Calu3 (cell line): Measurements from ENCODE around the gene ZSCAN1. TPM values are rescaled to one million over a fixed set of nuclear protein-coding genes. Genes with fewer than 3 reads are reported as not detected.

Experiments
- BruUV-seq: library from RNA; stranded (reverse); fragments of 400-500 nt; replicated peaks from 2 replicates; lab custom pipeline; 2021; lab: Mats Ljungman, UMichigan
- CTCF ChIA-PET: fragments of 300-600 bp; sonication (Branson Sonifier 250); formaldehyde crosslinking; loops from one replicate; lab custom pipeline; 2022; ENCODE audit warnings: antibody characterized with exemption; lab: Charles Lee
- DNase-seq: peaks from one replicate; pipeline ENCODE4 v3.0.0; 2022
- H3K27ac Mint-ChIP-seq: one replicate; pipeline ENCODE4 v1.8.0; 2022; ENCODE audit warnings: mixed read lengths; ENCODE audit not compliant: unreplicated experiment
- H3K27me3 Mint-ChIP-seq: one replicate; pipeline ENCODE4 v1.8.0; 2022; ENCODE audit warnings: mixed read lengths; ENCODE audit not compliant: unreplicated experiment
- H3K36me3 Mint-ChIP-seq: one replicate; pipeline ENCODE4 v1.8.0; 2022; ENCODE audit warnings: mild to moderate bottlenecking, moderate library complexity, mixed read lengths; ENCODE audit not compliant: insufficient read depth, unreplicated experiment
- H3K4me1 Mint-ChIP-seq: one replicate; pipeline ENCODE4 v1.8.0; 2022; ENCODE audit warnings: mild to moderate bottlenecking, low read depth, mixed read lengths; ENCODE audit not compliant: unreplicated experiment
- H3K4me3 Mint-ChIP-seq: one replicate; pipeline ENCODE4 v1.8.0; 2022; ENCODE audit warnings: mild to moderate bottlenecking, low read depth, moderate library complexity, mixed read lengths; ENCODE audit not compliant: unreplicated experiment
- H3K9me3 Mint-ChIP-seq: one replicate; pipeline ENCODE4 v1.8.0; 2022; ENCODE audit warnings: low read depth, mixed read lengths; ENCODE audit not compliant: unreplicated experiment
- intact Hi-C: fragments of 100-400 bp; cut with micrococcal nuclease; formaldehyde crosslinking; loops from one replicate; pipeline ENCODE4 v1.10.0; 2022; ENCODE audit not compliant: unreplicated experiment
- total RNA-seq: library from RNA; stranded (reverse); gene quantifications from 2 replicates; pipeline ENCODE4 v1.2.3, GENCODE V29; 2022
- TF ChIP-seq, protein P1 (sequence below): fragments of 200-600 bp; IDR thresholded peaks from one replicate; pipeline ENCODE4 v1.8.0; 2022; ENCODE audit warnings: antibody characterized with exemption; ENCODE audit not compliant: unreplicated experiment

The ZSCAN1 gene
- total RNA-seq, 1 experiment from 2014 or later = not detected

DNA sequence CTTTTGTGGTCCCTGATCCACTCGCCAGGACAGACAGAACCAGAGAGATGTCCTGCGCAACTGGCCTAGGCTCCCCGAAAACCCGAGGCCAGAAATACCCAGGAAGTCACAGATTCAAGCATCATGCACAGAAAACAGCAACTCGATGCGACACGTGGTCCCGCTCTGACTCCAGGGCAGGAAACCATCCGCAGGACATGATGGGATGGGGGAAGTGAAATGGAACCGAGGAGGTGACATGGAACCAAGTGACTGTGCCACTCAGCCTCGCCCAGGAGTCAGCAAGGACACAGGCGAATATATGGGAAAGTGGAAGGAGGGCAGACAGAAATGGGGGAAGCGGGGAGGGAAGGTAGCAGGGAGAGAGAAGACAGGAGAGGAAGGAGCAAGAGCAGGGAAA is 63.1 kb downstream of the ZSCAN1 start:
- Mint-ChIP-seq H3K27me3 (no peaks in the 10 kb centered on the region), H3K9me3 (peaks cover 15% of the 10 kb centered on the region), H3K4me3 (peak overlapping the region; percentile 79), H3K36me3 (peaks cover 36% of the 10 kb centered on the region), H3K27ac (no peak overlapping the region), H3K4me1 (peaks cover 11% of the 10 kb centered on the region)
- intact Hi-C loops = no loop called here
- BruUV-seq = TSS peak; percentile 27
- TF ChIP-seq, protein P1, sequence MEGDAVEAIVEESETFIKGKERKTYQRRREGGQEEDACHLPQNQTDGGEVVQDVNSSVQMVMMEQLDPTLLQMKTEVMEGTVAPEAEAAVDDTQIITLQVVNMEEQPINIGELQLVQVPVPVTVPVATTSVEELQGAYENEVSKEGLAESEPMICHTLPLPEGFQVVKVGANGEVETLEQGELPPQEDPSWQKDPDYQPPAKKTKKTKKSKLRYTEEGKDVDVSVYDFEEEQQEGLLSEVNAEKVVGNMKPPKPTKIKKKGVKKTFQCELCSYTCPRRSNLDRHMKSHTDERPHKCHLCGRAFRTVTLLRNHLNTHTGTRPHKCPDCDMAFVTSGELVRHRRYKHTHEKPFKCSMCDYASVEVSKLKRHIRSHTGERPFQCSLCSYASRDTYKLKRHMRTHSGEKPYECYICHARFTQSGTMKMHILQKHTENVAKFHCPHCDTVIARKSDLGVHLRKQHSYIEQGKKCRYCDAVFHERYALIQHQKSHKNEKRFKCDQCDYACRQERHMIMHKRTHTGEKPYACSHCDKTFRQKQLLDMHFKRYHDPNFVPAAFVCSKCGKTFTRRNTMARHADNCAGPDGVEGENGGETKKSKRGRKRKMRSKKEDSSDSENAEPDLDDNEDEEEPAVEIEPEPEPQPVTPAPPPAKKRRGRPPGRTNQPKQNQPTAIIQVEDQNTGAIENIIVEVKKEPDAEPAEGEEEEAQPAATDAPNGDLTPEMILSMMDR = no peak
- CTCF ChIA-PET = no interaction called here
- no peak for DNase-seq

DNA sequence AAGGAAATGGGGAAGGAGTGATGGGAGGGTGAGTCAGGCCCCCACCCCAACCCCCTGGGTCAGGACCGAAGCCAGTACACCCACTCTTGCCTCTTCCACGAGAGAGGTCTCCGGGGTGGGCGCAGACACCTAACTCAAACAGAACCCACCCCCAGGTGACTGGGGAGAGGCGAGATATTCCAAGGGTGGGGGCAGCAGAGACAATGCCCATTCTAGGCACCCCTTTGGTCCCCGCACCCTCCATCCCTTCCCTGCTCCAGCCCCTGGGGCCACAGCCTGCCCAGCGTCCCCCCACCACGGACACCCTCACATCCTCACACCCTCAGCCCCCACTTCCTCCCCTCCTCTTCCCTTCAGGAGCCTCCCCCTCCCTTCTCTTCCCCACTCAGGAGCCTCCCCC is 63.5 kb downstream of the ZSCAN1 start:
- TF ChIP-seq, protein P1 = no peak
- intact Hi-C loops = no loop called here
- H3K27ac Mint-ChIP-seq = no peak overlapping the region

DNA sequence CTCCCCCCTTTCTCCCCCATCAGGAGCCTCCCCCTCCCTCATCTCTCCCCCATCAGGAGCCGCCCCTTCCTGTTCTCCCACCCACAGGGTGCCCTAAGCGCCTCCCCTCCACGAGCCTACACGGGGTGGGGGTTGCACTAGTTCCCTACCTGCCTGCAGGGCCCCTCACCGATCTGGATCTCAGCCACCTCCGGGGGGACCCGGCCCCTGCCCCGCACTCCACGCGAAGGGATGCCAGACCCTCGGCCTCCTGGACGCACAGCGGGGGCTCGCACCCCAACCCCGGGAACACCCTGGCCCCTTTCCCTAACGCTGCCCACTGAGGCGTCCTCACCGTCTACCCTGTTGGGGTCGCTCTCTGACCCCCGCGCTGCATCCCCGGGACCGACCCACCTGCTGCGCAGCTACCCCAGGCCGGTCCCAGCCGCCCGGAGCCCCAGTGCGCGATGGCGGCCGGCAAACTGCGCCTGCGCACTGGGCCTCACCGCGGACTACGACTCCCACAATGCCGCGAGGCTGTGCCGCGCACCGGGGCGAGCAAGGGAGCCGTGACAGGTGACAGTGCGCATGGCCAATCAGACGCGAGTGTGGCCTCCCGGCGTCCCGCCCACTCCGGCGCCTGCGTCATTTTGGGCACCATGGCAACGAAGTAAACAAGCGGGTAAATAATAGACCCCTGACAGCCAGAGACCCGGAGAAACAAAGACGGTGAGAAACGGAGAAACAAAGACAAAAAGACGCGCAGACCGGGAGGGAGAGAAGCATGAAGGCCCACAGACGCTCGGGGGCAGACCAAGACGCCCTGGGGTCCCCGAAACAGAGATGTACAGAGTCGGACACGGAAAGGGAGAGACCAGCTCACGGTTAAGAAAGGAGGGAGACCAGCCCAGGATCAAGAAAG is 64.2 kb downstream of the ZSCAN1 start, which contains the start of gene ZSCAN18:
Gene ZSCAN18 (minus strand): TSS at position 451 of the 901 bp plus-strand sequence. CDS start 7,964 bp downstream, outside the sequence.
- H3K9me3 Mint-ChIP-seq = peaks cover 15% of the 10 kb centered on the region
- peaks cover 36% of the 10 kb centered on the region for H3K36me3 Mint-ChIP-seq
- TF ChIP-seq, protein P1 = no peak
- H3K4me1 Mint-ChIP-seq = peaks cover 11% of the 10 kb centered on the region
- DNase-seq = peak; percentile 98
- BruUV-seq = no TSS peak
- H3K4me3 Mint-ChIP-seq = peak within 1 kb of the TSS; percentile 79
- intact Hi-C loops = no loop called here
- CTCF ChIA-PET = no interaction called here
- H3K27ac Mint-ChIP-seq = peak within 1 kb of the TSS; percentile 99
- no peaks in the 10 kb centered on the region for H3K27me3 Mint-ChIP-seq

More for the DNA sequence above, 63.5 kb downstream of the ZSCAN1 start:
- no TSS peak for BruUV-seq
- DNase-seq = no peak
- Mint-ChIP-seq H3K27me3 (no peaks in the 10 kb centered on the region), H3K4me1 (peaks cover 11% of the 10 kb centered on the region), H3K4me3 (peak overlapping the region; percentile 79), H3K36me3 (peaks cover 36% of the 10 kb centered on the region), H3K9me3 (peaks cover 15% of the 10 kb centered on the region)
- CTCF ChIA-PET = no interaction called here

DNA sequence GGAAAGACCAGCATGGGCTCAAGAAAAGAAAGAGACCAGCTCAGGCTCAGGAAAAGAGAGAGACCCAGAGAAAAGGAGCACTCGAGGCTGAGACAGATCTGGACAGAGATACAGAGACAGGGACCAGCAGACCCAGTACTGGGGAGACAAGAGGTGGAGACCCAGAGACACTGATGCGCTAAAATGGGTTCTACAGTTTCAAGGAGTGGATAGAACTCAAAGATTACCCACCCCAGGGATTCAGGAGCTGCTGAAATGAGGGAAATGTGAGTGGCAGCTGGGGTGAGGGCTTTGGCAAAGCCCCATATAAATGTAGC is 64.8 kb downstream of the ZSCAN1 start:
- Mint-ChIP-seq H3K36me3 (peaks cover 31% of the 10 kb centered on the region), H3K9me3 (peaks cover 17% of the 10 kb centered on the region), H3K4me3 (peak overlapping the region; percentile 79), H3K27me3 (no peaks in the 10 kb centered on the region), H3K4me1 (peaks cover 11% of the 10 kb centered on the region), H3K27ac (peak overlapping the region; percentile 99)
- TSS peak; percentile 98 for BruUV-seq
- DNase-seq = no peak
- CTCF ChIA-PET = no interaction called here
- intact Hi-C loops = no loop called here
- TF ChIP-seq, protein P1 = no peak

Other genes starting within 250 kb of the ZSCAN1 start
- gene ZNF552, start 219.1 kb upstream of the ZSCAN1 start, total RNA-seq = 24.0 and 24.8 TPM in 2 replicates
- 31.1 and 31.6 TPM in 2 replicates for gene ZNF587B, start 203.7 kb upstream of the ZSCAN1 start, total RNA-seq
- 111 and 113 TPM in 2 replicates for gene ZNF587, start 184.2 kb upstream of the ZSCAN1 start, total RNA-seq
- 6.8 and 8.7 TPM in 2 replicates for gene ZNF814, start 145.0 kb upstream of the ZSCAN1 start, total RNA-seq
- gene ZNF417, start 117.4 kb upstream of the ZSCAN1 start, total RNA-seq = 14.9 and 17.2 TPM in 2 replicates
- 2.1 and 2.3 TPM in 2 replicates for gene ZNF418, start 98.6 kb upstream of the ZSCAN1 start, total RNA-seq
- 7.1 TPM in 2 replicates for gene ZNF256, start 86.3 kb upstream of the ZSCAN1 start, total RNA-seq
- gene C19orf18, start 59.5 kb upstream of the ZSCAN1 start, total RNA-seq = 2.5 and 2.7 TPM in 2 replicates
- 23.5 and 24.8 TPM in 2 replicates for gene ZNF606, start 31.2 kb upstream of the ZSCAN1 start, total RNA-seq
- not detected in 2 replicates for gene ZNF135, start 25.3 kb downstream of the ZSCAN1 start, total RNA-seq
- gene ZSCAN18, start 64.2 kb downstream of the ZSCAN1 start, total RNA-seq = 45.3 and 45.8 TPM in 2 replicates
- 9.5 and 11.2 TPM in 2 replicates for gene ZNF329, start 116.8 kb downstream of the ZSCAN1 start, total RNA-seq
- gene ZNF274, start 149.0 kb downstream of the ZSCAN1 start, total RNA-seq = 43.2 and 44.6 TPM in 2 replicates
- gene ZNF544, start 194.9 kb downstream of the ZSCAN1 start, total RNA-seq = 65.3 and 68.5 TPM in 2 replicates
- gene ZNF8, start 244.9 kb downstream of the ZSCAN1 start, total RNA-seq = 12.1 and 12.8 TPM in 2 replicates